ENCODE results near the gene POLN.

GRCh38 chr4:2259036-2259540, 17.2 kb upstream of the POLN start:
- TF ChIP-seq CTCF (IDR thresholded peaks at IDR 0.05; ENCODE audit: poor library complexity) (no peak), EZH2phosphoT487 (IDR thresholded peaks at IDR 0.05; ENCODE audit: low read depth, severe bottlenecking, unreplicated experiment) (no peak), EZH2 (IDR thresholded peaks at IDR 0.05; ENCODE audit: borderline replicate concordance) (no peak)
